Ammon's horn (tissue), 1 donor: ENCODE results near the gene MUL1.
A peak's percentile ranks its signal among the peaks of the same experiment; 100 is the strongest.

Source experiments
- DNase-seq: peaks from one replicate; pipeline ENCODE4 v3.0.0-alpha.2; 2016; ENCODE audit warnings: low spot score

Gene MUL1

GRCh38 chr1:20469406-20470076, 38.4 kb downstream of the MUL1 start:
- DNase-seq = no peak

DNA sequence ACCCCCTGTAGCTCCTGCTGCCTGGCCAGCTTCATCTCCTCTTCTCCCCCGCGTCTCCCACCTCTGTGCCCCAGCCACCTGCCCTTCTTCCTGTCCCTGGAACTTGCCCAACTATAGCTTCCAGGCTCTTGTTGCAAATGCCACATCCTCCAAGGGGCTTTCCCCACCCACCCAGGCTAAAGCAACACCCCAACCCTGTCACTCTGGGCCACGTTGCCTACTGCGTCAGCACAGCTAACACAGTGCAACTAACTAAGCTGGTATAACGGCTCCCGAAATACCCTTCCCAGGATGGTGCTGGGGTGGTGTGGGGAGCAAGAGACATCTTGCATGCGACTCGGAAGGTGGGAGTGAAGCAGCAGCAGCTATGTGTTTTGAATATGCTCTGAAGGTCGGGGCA, 41.7 kb downstream of the MUL1 start:
- DNase-seq = no peak

DNA sequence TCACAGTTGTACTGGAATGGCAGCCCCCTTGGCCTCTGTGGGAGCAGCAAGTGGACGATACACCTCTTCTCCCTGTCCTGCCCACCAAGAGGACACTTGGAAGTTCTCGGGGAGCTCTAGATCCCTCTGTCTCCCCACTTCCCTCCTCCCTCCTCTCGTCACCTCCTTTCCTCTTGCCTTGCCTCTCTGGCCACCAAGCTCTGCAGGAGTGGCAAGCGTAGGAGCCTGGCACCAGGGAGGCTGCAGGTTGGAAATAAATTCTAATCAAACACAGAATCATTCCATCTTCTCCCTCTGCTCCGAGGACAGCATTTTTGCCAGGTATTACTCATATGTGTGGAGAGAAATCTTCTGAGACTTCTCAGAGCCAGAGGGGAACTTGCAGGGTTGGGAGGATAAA, 42.8 kb downstream of the MUL1 start:
- no peak for DNase-seq

DNA sequence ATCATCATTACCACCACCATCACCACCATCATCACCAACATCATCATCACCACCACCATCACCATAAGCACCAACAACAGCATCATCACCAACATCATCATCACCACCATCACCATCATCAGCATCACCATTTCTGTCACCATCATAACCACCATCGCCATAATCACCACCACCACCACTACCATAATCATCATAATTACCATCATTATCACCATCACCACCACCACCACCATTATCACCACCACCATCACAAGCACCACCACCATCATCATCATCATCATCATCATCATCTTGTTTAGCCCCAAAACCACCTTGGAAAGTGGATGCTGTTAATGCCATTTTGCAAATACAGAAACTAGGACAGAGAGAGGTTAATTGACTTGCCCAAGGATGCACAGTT, 44.4 kb downstream of the MUL1 start:
- DNase-seq = no peak

- DNase-seq = peak; percentile 84
Measured at GRCh38 chr1:20462397-20462796, 45.6 kb downstream of the MUL1 start.

DNA sequence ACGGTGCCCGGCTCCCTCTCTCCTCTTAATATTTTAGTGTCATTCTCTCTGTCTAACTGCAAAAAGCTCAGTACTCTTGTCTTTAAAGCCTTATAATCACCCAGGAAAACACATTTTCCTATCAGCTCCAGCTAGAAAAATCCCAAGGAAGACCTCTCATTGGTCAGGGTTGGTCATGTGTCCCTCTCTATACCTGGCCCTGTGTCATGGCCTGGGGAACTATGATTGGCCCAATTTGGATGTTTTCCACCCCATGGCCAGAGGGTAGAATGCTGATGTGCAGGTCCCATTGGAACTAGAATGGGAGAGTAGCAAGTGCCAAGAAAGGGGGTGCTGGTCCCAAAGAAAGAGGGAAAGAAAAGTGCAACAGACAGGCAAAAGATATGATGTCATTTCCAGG, 49.2 kb downstream of the MUL1 start:
- DNase-seq = no peak

- no peak for DNase-seq
Measured at GRCh38 chr1:20454004-20454403, 53.9 kb downstream of the MUL1 start.

GRCh38 chr1:20449735-20450311, 58.1 kb downstream of the MUL1 start:
- DNase-seq = no peak
